Measurements from ENCODE around the gene STARD5.

- TF ChIP-seq NANOG (IDR thresholded peaks at IDR 0.05; ENCODE audit: insufficient read depth, low read depth, low read length, poor library complexity, severe bottlenecking): no peak
- TF ChIP-seq RAD21 (IDR thresholded peaks at IDR 0.05 in 1 of 2, conservative IDR thresholded peaks at IDR 0.05 in 1 of 2; ENCODE audit: low read depth in 2 of 2, low read length in 2 of 2): no peak
- TF ChIP-seq SRF (IDR thresholded peaks at IDR 0.05; ENCODE audit: low read depth, low read length): no peak
- TF ChIP-seq CBX5 (IDR thresholded peaks at IDR 0.05; ENCODE audit: low read depth, low read length): no peak
- no peak for TF ChIP-seq RFX5 (IDR thresholded peaks at IDR 0.05; ENCODE audit: borderline replicate concordance, low read depth, low read length)
- no peak for TF ChIP-seq USF2 (IDR thresholded peaks at IDR 0.05; ENCODE audit: low read length)
- TF ChIP-seq EP300 (IDR thresholded peaks at IDR 0.05; ENCODE audit: borderline replicate concordance in 1 of 2, low read depth in 2 of 2, low read length in 2 of 2): no peak
- no peak for TF ChIP-seq E2F6 (IDR thresholded peaks at IDR 0.05)
Observed at GRCh38 chr15:81311752-81312464, 12.0 kb downstream of the STARD5 start.

All from H1 (cell line).